ENCODE measurements around the gene LGALS7B.
"Not testable (repeated sequence)": the region's sequence is repeated elsewhere in the genome, so short reads cannot be mapped to it uniquely, and the experiment has no call there.

DNA sequence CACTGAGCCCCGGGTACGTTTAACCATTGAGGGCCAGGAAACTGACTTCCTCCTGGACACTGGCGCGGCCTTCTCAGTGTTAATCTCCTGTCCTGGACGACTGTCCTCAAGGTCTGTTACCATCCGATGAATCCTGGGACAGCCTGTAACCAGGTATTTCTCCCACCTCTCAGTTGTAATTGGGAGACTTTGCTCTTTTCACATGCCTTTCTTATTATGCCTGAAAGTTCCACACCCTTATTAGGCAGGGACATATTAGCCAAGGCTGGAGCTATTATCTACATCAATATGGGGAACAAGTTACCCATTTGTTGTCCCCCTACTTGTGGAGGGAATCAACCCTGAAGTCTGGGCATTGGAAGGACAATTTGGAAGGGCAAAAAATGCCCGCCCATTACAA is 36.9 kb downstream of the LGALS7B start:
- TF ChIP-seq, protein P1, sequence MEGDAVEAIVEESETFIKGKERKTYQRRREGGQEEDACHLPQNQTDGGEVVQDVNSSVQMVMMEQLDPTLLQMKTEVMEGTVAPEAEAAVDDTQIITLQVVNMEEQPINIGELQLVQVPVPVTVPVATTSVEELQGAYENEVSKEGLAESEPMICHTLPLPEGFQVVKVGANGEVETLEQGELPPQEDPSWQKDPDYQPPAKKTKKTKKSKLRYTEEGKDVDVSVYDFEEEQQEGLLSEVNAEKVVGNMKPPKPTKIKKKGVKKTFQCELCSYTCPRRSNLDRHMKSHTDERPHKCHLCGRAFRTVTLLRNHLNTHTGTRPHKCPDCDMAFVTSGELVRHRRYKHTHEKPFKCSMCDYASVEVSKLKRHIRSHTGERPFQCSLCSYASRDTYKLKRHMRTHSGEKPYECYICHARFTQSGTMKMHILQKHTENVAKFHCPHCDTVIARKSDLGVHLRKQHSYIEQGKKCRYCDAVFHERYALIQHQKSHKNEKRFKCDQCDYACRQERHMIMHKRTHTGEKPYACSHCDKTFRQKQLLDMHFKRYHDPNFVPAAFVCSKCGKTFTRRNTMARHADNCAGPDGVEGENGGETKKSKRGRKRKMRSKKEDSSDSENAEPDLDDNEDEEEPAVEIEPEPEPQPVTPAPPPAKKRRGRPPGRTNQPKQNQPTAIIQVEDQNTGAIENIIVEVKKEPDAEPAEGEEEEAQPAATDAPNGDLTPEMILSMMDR (conservative IDR thresholded peaks at IDR 0.05 in 1 of 2, IDR thresholded peaks at IDR 0.05 in 1 of 2; ENCODE audit: extremely low read depth in 1 of 2, insufficient read depth in 1 of 2, low read depth in 1 of 2, low read length in 2 of 2), result not testable (repeated sequence)
- TF ChIP-seq EZH2 (IDR thresholded peaks at IDR 0.05; ENCODE audit: borderline replicate concordance, low read length), result not testable (repeated sequence)

Measured in mammary epithelial cell (primary cell).